Measurements from ENCODE around the gene RPP40.
"Not testable (repeated sequence)": the region's sequence is repeated elsewhere in the genome, so short reads cannot be mapped to it uniquely, and the experiment has no call there.

Gene RPP40

DNA sequence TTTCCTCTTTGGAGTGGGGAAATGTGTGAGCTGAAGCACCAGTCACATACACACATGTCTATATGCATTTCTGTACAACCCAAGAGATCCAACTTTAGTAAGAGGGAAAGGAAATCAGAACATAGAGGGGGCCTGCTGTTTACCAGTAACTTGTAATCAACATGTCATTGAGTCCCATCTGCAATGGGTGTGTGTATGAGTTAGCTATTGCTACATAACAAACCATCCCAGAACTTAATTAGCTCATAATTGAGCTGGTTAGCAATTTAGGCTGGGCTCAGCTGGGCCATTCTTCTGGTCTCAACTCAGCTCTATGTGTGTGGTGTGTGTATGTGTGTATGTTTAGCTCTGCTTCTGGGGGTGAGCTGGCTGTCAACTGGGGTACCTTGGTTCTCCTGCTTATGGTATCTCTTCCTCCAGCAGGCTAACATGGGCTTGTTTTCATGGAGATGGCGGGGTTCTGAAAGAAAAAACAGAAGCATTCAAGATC is 10.3 kb upstream of the RPP40 start:
- no peak for DNase-seq

GRCh38 chr6:5012519-5012918 is 8.7 kb upstream of the RPP40 start:
- no peak for DNase-seq

DNA sequence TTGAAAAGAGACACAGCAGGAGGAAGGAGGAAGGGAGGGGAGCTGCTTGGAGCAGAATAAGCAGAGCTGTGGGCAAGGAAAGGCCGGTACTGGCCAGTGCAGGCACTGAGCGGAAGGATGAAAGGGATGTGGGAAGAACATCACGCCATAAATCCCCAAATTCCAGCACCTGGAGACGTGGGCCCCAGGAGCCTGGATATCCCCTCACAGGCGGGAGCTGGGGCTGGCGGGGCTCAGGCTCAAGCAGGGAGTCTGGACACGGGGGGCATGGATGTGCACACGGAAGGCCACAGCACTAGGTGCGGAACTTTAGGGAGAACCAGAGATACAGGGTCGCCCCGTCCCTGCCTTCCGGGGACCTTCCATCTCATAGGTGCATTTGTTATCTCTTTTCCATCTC is 7.5 kb upstream of the RPP40 start:
- no peak for DNase-seq

DNA sequence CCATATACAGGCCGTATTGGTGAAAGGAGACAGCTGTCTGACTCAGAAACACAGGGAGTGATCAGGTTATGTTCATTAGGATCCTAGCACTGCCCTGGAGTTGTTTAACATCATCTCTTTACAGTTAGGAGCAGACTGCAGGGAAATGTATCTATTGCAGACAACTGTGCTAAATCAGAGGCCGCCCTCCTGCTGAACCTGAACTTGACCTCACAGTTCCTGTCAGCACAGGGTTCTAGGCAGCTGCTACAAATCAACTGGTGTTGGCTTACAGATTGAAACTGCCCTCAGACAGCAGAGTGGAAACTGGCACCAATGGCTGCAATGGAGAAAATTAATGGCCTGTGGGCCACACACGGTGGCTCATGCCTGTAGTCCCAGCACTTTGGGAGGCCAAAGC is 3.7 kb upstream of the RPP40 start:
- no peak for DNase-seq

- no peak for DNase-seq
These were observed 2.4 kb upstream of the RPP40 start for GRCh38 chr6:5006222-5006621.

DNA sequence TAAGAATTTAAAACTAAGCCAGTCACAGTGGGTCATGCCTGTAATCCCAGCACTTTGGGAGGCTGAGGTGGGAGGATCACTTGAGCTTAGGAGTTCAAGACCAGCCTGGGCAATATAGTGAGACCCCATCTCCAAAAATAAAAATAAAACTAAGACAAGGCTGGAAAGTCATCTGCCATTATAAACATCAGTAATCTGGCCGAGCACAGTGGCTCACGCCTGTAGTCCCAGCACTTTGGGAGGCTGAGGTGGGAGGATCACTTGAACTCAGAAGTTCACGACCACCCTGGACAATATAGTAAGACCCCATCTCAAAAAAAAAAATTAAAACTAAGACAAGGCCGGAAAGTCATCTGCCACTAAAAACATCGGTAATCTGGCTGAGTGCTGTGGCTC is 1.2 kb upstream of the RPP40 start:
- not testable (repeated sequence) for DNase-seq

GRCh38 chr6:5004373-5005037 is 668 bp upstream of the RPP40 start:
- no peak for DNase-seq

DNA sequence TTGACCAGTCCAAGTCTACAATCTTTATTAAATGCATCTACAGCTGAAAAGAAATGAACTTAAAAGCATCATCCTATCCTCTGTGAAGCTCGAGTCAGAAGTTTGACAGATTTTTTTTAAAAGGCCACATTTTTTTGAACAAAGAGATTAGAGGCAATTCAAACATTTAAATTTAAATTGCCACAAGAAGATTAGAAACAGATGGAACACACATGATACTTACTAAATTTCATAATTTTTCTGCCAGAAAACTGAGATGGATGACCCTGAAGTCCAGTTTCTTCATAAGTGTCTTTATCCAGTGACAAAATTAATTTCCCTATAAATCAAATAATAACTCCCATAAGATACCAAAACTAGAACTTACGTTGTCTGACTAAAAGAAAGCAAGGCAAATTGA is 4.3 kb downstream of the RPP40 start:
- no peak for DNase-seq

GRCh38 chr6:4997862-4998261 is 6.0 kb downstream of the RPP40 start:
- DNase-seq, result no peak

- no peak for DNase-seq
These were observed 9.1 kb downstream of the RPP40 start for GRCh38 chr6:4994741-4995140.

DNA sequence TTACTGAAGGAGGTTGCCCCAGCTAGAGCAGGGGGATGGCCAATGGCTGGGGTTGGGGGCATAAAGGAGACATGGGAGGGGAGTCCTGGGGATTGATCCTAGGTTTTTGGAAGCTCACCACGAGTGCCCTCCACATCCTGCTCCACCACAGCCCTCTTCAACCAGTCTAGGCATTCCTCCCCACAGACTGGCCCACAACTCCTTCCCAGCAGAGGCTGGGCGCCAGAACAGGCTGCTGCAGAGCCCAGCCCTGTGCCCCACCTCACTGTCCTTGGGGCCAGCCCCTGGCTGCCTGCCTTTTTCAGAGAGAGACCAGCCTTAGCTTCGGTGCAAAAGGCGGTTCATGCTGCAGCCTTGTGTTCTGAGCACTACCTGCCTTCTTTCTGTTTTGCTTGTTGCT is 16.4 kb downstream of the RPP40 start:
- no peak for DNase-seq

DNA sequence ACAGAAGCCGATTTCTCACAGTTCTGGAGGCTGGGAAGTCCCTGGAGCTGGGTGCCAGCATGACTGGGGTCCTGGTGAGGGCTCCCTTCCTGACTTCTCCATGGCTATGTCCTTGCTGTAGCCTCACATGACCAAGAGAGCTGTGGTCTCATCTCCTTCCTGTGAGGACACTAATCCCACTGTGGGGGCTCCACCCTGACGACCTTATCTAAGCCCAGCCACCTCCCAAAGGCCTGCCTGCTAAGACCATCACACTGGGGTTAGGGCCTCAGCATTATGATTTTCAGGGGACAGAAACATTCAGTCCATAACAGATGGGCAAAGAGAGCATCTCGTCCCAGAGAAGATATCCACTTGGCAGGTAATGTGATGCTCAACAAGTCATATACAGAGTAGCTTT is 16.8 kb downstream of the RPP40 start:
- DNase-seq, result no peak

DNA sequence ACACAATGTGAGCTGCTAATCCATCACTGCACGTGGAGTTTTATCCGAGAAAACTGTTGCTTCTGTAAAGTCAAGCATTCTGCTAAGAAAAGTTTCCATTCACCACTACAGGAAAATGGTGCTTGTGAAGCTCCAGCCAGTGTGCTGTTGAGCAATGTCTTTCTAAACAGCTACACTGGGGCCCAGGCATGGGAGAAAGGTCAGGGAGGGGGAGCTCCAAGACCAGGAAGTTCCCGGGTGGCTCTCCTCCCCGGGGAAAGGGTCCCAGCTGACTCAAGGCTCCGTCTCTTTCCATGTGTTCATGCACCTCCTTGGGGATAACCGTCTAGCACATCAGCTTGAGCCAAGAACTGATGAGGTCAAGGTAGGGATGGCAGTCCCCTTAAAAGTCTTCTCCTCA is 20.5 kb downstream of the RPP40 start:
- DNase-seq, result no peak

GRCh38 chr6:4981761-4982160 is 22.1 kb downstream of the RPP40 start:
- DNase-seq, result no peak

- no peak for DNase-seq
These were observed 24.4 kb downstream of the RPP40 start for GRCh38 chr6:4979426-4979825.

- DNase-seq, result no peak
These were observed 26.4 kb downstream of the RPP40 start for GRCh38 chr6:4977468-4977867.

DNA sequence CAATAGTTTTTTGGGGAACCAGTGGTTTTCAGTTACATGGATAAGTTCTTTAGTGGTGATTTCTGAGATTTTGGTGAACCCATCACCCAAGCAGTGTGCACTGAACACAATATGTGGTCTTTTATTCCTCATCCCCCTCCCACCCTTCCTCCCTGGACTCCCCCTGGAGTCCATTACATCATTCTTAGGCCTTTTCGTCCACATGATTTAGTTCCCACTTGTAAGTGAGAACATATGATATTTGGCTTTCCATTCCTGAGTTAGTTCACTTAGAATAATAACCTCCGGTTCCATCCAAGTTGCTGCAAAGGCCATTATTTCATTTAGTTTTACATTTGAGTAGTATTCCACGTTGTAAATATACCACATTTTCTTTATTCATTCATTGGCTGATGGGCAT is 28.3 kb downstream of the RPP40 start:
- DNase-seq, result no peak

GRCh38 chr6:4974962-4975361 is 28.9 kb downstream of the RPP40 start:
- DNase-seq, result no peak

- DNase-seq, result peak; percentile 46
These were observed 29.7 kb downstream of the RPP40 start for GRCh38 chr6:4973982-4974745.

DNA sequence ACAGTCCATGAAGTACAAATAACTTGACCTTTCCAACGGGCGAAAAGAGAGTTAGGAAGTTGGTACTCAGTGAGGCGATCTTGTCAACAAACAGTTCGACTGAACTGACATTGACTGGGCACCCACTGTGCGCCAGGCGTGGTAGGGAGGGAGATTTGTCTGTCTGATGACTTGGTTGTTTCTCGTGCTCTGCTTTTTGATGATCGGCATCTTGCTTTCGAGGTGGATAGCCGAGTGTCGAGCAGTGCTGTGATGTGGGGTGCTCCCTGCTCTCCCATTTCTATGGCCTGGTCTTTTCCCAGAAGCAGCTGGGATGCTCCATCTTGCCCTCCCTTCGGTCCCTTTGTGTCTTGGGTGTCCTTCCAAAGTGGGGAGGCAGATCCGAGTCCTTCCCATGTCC is 30.4 kb downstream of the RPP40 start:
- no peak for DNase-seq

- no peak for DNase-seq
These were observed 31.4 kb downstream of the RPP40 start for GRCh38 chr6:4972438-4972837.

GRCh38 chr6:4971851-4972250 is 32.0 kb downstream of the RPP40 start:
- DNase-seq, result no peak

- DNase-seq, result no peak
These were observed 33.0 kb downstream of the RPP40 start for GRCh38 chr6:4970739-4971395.

- no peak for DNase-seq
These were observed 34.1 kb downstream of the RPP40 start for GRCh38 chr6:4969609-4970285.
